CD4-positive, alpha-beta T cell treated with Interleukin-15 for 1 hour (primary cell): ENCODE results near the gene SAP130.

Experiments used
- DNase-seq: peaks from one replicate; pipeline ENCODE4 v3.0.0-alpha.2; 2020

SAP130 gene

GRCh38 chr2:128024816-128025215 lies 3.0 kb downstream of the SAP130 start:
- DNase-seq, result no peak

DNA sequence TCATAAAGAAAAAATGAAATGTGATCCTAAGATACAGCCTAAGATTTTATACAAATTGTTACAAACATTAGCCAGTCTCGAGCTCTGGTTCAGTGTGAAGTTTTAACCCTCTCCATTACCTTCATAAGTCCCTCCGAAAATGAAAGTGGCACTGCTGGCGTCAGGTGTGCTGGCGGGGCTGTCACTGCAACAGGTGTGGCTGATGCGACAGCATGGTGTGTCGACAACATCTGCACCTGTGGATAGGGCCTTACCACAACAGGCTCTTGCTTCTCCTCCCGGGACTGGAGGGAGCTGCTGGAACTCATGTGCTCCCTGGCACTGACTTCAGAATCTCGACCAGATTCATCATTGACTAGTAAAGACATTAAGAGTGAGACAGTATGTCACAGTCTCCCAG lies 10.3 kb downstream of the SAP130 start:
- no peak for DNase-seq

DNA sequence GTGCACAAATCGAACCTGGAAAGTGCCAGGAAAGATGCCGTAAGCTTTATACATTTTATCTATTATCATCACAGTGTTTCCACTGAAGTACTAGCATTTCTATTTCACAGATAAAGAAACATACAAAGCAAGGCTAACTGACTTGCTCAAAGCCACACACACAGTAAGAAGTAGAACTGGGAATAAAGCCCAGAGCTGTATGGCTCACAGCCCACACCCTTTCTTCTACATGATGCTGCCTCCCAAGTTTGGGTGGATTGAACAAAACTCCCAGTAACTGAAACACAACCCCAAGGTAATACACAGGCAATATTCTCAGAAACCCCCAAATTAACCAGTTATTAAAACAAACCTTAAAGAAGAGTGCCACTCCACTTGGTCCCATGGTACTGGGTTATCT lies 11.2 kb downstream of the SAP130 start:
- DNase-seq, result no peak

- DNase-seq, result no peak
Measured at GRCh38 chr2:128012698-128013097, 15.2 kb downstream of the SAP130 start.

DNA sequence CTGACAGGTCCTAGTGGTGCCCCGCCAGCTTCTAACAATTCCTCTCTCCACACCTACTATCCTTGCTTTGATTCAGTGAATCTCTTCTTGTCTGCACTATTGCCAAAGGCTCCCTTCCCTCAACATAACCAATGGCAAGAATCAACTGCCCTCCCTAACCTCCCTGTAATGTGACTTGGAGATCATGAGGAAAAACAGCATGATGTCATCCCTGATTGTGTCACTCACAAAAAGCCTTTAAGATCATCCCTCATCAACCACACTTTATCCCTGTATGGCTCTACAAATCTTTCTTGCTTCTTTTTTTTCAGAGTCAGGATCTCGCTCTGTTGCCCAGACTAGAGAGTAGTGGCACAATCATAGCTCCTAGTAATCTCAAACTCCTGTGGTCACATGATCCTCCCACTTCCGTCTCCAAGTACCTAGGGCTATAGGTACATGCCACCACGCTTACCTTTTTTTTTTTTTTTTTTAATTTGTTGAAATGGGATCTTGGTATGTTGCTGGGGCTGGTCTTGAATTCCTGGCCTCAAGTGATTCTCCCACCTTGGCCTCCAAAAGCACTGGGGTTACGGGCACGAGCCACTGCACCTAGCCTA lies 19.7 kb downstream of the SAP130 start:
- no peak for DNase-seq

GRCh38 chr2:128004509-128004908 lies 23.4 kb downstream of the SAP130 start:
- no peak for DNase-seq

DNA sequence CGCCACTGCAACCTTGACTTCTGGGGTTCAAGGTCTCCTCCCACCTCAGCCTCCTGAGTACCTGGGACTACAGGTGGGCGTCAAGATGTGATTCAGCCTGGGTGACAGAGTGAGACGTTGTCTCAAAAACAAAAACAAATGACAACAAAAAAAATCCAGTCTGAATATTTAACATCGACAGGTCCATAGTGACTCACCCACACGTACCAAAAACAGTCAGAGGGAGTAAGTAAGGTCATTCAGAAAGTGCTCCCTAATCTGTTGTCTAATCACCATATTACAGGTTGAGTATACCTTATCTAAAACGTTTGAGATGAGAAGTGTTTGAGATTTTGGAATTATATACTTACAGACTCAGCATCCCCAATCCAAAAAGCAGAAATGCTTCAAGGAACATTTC lies 24.4 kb downstream of the SAP130 start:
- DNase-seq, result no peak

DNA sequence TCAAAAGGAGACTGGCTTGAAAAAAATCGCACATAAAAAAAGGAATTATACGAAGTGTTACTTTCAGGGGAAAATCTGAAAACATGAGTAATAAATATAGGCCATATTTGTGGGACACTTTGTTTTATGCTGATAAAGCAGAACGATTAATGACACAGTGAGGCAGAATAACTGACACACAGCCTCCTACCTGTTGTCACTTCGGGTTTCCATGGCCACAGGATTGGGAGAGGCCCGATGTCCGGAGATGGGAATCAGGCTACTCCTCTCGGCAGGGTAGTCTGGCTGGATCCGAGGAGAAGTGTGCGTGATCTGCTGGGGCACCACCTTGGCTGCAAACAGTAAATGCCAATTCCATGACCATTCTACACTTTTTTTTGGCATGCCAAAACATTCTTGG lies 31.7 kb downstream of the SAP130 start:
- DNase-seq, result no peak

DNA sequence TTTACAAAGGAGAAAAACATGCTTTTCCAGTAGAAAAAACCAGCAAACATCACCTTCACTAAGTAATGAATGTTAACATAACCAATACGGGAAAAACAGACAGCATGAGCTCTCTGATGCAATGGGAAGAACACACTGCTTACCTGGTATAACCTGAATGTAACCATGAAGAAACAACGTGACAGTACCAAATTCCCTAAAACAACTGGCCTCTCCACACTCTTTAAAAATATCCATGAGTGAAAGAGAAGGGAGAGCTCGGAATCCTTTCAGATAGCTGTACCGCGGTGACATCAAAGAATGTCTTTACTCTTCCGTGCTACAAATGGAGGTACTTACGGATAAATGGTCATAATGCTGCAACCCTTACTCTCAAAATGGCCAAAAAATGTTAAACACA lies 32.1 kb downstream of the SAP130 start:
- DNase-seq, result no peak

- DNase-seq, result no peak
Measured at GRCh38 chr2:127993659-127994058, 34.2 kb downstream of the SAP130 start.

GRCh38 chr2:127991742-127992141 lies 36.1 kb downstream of the SAP130 start:
- no peak for DNase-seq

DNA sequence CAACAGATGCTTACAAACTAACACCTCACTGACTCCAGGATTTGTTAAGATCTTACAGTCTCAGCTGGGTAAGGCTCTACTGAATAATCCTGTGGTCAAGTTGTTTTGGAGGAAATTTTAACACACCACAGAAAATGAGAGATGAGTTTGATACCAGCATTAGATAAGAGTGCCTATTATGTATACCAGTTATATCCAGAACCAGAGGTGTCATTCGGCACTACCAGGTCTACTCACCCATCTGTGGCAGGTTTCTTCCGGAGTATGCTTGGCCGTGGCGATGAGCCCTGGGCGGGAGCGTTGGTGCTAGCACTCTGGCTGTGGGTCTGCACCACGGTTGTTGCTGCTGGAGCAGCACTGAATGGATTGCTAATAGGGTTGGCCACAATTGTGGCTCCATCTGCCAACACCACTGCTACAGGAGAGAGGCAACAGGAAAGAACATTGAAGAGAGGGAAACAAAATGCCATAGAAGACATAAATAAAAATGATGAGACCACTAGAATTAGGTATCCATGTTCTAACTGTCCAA lies 41.2 kb downstream of the SAP130 start:
- DNase-seq, result no peak

DNA sequence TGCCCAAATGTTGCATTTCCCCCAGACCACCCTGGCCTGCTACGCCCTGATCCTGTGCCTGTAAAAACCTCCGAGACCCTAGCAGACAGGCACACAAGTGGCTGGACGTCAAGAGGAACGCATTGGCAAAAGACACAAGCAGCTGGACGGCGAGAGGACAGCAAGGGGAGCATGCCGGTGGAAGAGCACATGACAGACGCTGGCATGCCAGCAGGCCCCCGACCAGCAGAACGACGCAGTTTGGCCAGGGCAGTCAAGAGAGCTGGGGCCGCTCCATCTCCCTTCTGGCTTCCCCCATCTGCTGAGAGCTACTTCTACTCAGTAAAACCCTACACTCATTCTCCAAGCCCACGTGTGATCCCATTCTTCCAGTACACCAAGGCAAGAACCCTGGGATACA lies 42.1 kb downstream of the SAP130 start:
- no peak for DNase-seq

GRCh38 chr2:127985026-127985734 lies 42.7 kb downstream of the SAP130 start:
- DNase-seq, result no peak

DNA sequence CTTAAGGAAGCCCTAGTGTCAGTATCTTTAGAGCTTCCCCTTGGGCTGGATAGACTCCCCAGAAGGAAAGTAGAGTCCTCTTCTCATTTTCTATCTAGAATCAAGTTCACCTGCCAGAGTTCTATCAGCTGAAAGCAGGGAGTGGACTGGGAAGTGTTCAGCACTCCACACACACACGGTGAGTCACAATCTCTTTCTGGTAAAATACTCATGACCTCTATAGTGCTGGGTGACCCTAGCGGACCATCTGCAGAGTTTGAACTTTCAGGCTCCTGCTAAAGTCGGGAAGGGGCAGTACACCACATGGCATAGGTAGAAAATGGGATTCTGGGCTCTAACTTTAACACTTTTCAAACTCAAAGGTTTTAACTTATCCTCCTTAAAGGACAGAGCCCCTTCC lies 43.3 kb downstream of the SAP130 start:
- DNase-seq, result no peak

DNA sequence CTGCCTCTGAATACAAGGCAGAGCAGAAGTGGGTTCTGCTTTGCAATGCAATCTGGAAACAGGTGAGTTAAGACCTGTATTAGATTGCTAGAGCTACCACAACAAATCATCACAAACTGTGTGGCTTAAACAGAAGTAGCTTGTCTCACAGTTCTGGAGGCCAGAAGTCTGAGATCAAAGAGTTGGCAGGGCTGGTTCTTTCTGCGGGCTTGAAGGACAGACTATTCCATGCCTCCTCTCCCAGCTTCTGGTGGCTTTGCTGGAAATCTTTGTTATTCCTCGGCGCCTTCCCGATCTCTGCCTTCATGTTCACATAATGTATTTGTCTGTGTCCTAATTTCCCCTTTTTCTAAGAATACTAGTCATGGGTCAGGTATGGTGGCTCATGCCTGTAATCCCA lies 58.4 kb downstream of the SAP130 start:
- no peak for DNase-seq

DNA sequence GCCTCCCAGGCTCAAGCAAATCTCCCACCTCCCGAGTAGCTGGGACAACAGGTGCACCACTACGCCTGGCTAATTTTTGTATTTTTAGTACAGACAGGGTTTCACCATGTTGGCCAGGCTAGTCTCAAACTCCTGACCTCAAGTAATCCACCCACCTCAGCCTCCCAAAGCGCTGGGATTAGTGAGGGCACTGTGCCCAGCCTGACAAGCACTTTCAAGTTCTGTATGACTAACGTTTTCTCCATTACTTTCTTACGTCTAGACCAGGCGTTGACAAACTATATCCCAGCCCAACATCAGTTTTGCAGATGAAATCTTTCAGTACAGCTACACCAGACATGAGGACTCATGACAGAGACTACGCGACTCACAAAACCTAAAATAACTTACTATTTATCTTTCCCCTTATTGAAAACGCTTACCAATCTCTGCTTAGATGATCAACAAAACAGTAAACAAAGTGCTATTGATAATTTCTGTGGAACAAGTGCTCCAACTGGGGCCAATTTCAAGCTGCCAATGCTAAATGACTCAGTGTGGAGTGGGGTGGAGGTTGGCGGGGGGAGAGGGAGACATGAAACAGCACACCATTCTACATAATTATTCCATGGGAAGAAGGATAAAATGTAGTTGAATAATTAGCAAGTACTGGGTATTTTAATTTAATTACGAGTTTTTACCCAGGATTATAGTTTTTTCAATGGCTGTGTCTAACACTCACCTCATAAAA lies 59.1 kb downstream of the SAP130 start:
- DNase-seq, result no peak

DNA sequence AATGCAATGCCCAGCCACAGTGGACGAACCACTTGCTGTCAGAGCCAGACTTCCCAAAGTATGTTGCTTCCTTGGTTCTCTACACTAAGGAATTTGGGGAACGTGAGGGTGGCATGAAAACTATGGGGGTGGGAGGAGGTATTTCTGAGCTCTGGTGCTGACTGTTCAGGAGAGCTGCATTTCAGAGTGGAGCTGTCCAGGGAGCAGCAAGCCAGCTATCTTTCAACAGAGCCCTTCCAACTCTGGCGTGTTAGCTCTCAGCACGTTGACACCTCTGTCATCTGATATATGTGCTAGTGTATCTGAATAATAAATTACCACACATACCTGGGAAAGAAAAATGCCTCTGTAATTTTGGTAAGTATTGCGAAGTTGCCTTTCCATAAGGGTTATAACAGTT lies 66.1 kb downstream of the SAP130 start:
- DNase-seq, result no peak

- DNase-seq, result no peak
Measured at GRCh38 chr2:127957240-127957639, 70.6 kb downstream of the SAP130 start.

GRCh38 chr2:127954857-127955256 lies 73.0 kb downstream of the SAP130 start:
- DNase-seq, result no peak

GRCh38 chr2:127953849-127954248 lies 74.0 kb downstream of the SAP130 start:
- DNase-seq, result no peak

DNA sequence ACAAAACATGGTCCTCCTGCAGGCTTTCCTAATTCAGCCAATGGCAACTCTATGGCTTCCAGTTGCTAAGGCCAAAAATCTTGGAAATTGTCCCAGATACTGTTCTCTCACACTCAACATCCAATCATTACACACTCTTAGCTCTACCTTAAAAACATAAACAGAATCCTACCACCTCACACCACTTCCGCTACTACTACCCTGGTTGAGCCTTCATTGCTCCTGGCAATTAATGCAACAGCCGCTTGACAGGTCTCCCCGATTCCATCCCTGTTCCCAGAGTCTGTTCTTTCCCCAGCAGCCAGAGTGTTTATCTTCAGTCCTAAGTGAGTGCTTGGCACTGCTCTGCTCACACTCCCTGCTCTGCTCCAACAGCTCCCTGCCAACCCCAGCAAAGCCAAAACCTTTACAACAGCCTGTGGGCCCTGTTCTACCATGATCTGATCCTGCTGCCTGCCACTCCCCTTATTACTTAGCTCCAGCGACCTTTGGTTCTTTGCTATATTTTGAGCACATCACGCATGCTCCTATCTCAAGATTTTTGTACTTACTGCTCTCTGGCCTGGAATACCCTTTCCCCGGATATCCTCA lies 74.6 kb downstream of the SAP130 start:
- DNase-seq, result no peak

- no peak for DNase-seq
Measured at GRCh38 chr2:127951026-127951425, 76.8 kb downstream of the SAP130 start.

DNA sequence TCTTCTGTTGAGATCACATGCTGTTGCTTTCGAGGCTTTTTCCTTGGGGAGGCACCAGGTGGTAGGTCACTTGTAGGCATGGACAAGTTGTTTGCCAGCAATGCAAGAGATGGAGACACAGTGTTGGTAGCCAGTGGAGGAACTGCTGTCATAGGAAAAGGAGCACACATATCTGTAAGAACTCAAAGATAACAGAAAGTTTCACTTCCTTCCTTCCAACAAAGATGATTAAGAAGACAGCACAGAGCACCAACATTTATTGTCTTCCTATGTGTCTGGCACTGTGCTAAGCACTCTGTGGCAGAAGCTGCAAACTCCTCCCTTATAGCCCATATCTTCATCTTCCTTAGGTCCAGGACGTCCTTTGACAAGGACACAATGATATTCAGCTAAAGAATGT lies 77.6 kb downstream of the SAP130 start:
- DNase-seq, result no peak
